ENCODE measurements around the gene RHOJ.
"Not testable (repeated sequence)": the region's sequence is repeated elsewhere in the genome, so short reads cannot be mapped to it uniquely, and the experiment has no call there.

Gene RHOJ

DNA sequence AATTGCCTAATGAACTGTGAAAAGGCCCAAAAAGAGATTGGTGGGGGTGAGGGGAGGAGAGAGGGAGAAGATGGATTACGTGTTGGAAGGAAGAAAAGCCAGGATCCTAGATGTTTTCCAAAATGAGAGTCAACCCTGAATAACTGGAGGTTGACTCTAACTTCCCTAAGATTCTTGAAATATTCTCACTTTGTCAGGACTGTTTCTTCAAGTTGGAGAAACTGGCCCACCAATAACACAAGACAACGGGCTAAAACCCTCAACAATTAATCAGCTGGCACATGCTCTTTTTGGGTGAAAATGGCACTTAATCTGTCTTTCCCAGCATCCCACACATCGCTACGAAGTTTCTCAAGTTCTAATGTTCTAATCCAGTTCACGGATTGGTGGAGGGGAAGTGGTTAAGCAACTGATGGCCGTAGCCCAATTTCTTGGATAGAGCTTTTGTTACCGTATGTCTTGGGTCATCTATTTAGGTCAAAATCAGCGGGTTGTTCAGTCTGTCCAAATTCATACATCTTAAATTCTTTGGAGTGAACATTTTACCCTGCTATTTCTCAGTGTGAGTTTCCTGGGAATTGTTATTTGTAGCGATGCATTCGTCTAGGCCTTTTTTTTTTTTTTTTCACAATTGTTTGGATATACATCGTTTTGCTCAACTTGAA lies 65.5 kb downstream of the RHOJ start:
- no peak for DNase-seq

DNA sequence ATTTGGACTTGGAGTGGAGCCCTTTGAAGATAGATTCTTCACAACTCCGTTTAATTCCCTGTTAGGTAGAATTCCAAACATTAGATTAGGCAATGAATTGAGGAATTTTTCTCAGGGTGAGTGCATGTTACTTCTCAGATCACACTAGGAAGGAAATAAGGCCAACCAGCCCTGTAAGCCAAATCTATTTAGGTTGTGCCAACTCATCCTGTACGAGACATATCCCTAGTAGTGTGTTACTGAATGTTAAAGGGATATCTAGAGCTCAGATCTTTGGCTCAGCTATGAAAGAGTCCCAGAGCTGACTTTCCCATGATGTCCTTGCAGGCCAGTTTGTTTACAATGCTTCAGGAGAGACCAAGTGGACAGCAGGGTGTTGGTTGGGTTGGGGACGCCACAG lies 68.9 kb downstream of the RHOJ start:
- no peak for DNase-seq

DNA sequence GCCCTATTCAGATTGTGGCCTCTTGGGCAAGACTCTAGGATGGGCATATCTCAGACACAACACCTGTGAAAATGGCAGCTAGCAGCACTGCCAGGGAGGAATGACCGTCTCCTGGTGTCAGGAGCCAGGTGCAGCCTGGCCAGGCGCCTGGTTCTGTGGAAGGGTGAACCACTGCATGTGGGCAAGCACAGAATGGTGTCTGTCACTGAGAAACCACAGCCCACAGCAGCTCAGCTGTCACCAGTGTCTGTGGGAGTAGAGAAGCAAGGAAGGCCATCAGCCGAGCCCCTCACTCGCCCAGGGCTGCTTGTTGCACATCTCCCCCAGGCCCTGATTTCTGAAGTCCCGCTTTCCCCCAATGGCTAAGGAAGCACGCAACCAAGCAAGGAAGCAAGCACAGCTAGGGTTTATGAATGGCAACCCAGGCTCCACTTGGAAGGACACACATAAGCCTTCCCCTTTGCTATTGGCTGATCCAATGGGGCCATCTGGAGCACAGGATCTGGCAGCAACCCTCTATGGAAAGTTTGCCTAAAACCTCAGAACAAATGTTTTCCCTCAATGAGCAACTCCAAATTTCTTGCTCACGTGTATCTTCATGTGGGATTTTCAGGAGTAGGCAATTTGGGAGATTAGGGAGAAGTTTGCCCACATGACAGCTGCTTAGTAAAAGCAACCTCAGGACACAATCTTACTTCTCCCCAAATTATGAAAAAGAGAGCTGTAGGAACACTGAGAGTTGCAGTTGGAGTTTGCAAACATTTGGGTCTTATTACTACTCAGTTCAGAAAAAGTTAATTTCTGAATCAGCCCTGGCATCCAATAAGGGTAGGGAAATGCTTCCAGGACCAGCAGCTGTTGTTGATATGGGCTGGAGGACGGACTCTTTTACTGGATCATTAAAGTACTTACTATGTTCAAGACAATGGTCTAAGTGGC lies 69.7 kb downstream of the RHOJ start:
- no peak for DNase-seq

DNA sequence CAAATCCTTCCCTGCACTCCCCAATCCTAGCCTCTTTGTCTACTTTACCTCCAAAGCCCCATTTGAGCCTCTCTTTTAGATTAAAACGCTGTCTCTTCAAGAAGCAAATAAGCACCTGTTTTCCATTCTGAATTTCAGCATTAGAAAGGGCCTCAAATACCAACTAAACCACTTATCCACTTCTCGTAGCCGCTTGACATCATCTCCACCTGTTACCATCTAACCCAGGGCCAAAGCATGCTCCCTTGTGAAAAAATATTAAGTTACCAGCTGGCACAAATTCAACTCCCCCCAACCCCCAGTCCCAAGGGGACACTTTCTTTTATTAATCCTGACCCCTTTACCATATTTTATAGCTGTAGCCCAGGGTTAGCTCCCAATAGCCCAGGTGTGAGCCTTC lies 71.4 kb downstream of the RHOJ start:
- no peak for DNase-seq

DNA sequence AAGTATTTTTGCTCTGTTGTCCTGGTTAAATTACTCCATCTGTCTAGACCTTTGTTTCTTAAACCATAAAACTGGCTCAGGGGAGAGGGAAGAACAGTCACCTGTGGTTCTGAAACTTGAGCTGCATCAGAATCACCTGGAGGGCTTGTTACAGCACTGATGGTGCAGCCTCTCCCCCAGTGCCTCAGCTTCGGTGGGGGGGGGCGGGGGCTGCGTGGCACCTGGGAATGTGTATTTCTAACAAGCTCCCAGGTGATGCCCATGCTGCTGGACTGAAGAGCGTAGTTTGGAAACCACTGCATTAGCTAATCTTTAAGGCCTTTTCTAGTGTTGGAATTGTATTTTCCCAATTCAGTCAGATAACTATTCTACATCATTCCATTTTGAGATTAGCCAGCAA lies 71.8 kb downstream of the RHOJ start:
- no peak for DNase-seq

DNA sequence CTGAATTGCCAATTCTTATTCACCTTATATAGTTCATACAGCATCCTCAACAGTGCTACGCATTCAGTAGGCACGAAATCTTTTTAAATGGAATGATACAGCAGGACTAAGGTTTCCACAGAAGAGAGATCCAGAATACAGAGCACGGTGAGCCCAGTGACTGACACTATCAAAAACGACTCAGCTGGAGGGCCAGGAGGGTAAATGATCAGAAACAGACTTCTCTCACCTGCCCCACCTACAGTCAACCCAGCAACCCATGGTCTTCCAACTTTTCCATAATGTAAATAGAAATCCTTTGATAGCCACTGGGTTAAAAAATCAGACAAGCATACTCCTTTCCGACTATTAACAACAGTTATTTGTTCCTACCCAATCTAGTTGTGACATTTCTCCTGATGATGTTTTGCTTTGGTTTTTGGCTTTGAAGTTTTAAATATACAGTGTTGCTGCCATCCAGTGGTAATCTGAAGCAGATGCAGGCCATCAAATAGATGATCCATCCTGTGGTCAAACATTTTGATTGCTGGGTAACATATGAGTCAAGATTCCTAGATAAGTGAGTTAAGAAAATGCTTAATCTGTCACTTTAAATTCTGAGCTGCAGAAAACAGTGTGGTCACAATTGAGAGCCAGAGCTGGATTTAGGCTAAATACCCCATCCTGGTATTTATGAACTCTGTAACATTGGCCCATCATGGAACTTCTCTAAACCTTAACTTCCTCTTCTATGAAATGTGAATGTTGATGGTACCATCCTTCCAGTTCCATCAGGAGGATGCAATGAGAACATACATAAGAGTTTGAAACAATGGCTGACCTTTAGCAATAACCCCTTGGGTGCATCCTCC lies 72.5 kb downstream of the RHOJ start:
- DNase-seq, result no peak

DNA sequence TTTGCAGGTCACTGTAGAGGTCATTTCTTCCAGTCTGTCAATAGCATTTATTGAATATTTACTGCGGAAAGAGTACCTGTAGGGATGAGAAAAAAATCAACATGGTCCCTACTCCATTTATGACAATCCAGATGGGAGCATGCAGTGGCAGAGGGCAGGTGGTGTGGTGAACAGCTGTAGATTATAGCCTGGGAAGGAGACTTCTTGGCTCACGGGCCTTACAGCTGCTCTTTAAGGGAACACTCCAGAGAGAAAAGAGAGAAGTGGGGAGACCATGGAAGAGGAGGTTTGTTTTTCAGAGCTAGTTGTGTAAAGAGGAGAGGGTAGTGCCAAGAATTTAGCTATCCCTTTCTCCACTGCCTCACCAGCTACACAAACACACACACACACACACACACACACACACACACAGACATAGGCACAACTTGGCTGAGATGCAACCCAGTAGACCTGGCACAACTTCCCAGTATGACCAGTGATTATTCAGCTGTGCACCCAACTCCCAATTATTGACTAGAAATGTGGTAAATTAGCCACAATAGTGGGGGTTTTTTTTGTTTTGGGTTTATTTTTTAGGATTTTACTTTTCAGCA lies 73.4 kb downstream of the RHOJ start:
- no peak for DNase-seq

DNA sequence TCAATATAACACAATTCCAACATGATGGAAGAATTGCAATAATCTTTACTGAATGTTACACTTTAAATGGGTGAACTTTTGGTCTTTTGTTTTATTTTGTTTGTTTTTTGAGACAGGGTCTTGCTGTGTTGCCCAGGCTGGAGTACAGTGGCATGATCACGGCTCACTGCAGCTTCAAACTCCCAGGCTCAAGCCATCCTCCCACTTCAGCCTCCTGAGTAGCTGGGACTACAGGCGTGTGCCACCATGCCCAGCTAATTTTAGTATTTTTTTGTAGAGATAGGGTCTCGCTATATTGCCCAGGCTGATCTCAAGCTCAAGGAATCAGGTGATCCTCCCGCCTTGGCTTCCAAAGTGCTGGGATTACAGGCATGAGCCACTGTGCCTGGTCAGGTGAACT lies 75.7 kb downstream of the RHOJ start:
- DNase-seq, result not testable (repeated sequence)

DNA sequence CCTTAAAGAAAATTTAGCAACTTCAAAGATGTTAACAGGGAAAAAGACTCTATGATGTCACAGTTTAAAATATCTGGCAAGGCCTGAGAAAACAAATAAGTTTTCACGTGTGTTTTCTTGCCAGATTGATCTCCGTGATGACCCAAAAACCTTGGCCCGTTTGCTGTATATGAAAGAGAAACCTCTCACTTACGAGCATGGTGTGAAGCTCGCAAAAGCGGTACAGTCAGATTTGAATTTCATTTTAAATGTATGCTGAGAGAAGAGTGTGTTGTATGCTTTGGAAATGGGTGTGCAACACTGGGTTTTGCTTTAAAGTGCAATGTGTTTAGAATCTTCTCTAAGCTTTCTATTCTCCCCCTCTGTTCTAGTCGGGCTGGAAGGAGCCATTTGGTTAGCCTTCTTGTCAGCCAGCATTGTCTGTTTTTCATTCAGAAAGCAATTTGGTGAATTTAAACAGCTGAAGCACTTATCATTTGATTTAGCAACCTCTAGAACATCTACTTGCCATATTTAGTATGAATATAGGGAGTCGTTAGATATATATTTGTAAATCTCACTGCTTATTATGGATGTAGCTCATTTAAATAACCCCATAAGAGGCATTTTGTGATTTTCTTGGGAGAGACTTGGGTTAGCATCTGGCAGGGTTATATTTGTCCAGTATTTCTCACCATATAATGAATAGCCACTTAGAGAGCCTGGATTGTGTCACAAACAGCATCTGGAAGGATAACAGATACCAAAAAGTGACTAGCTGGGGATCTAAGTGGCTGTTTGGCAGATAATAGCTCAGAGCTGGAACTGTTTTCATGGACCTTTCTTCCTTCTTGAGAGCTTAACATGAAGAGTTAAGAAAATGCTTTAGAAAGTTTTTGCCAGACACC lies 79.0 kb downstream of the RHOJ start:
- no peak for DNase-seq

DNA sequence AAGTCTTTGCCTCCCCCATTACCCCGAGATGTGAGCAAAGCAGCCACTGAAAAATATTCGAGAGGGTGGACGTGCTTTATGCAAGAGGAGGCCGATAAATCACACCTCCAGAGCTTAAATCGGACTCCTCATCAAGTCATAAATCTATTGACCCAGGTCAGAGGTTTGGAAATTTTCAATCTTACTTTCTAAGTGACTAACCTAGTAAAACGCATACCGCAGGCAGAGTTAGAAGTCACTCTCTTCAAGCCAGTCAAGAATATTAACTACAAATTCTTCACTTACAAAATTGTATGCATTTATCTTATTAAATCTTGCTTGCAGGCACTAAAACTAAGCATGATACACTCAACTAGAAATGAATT lies 79.6 kb downstream of the RHOJ start:
- DNase-seq, result no peak

DNA sequence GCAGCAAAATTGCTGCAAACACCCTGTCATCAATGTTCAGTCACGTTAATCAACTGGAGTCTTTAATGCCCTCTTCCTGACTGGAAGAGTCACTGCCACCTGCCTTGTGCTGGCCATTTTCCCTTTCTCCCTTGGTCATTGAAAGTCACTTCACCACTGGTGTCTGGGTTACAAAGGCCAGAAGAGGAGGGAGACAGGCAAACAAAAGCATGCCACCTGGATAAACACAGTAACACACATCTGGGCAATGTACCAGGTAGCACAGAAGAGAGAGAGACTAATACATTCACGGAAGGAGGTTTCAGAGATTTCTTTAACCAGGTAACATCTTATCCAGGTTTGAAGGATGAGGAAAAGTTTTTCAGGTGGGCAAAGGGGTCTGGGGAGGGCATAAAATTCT lies 81.8 kb downstream of the RHOJ start:
- DNase-seq, result no peak

DNA sequence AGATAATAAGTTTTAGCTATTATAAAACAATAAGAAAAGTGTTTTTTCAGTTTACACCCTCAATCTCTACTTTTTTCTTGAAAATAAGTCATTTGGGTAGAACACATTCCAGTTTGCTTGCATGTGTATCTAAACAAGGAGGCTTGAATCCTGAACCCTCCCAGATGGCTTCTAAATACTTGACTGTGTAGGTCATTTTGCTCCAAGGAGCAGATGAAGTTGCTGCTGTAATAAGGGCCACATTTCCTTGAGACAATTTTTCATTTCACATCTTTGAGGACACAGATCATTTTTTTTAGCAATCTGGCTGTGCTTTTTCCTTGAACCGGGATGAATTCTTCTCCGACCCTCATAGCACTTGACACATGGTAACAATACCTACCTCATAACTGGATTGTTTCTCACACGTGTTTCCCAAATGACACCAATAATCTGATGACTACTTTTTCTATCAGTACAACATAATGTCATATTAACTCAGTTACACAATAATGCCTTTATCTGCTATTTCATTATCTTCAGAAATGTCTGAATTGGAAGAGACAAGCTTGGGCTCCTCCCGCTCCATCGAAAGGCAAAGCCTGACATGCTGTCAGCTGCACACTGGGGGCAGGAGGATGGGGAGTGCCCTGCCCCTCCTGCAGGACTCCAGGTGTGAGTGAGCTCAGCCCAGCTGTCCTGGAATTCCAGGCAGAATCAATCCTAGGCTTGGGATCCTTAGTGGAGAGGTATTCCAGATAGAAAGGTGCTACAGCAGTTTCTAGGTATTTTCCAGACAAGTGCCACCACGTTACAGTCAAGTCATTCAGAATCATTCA lies 83.6 kb downstream of the RHOJ start:
- no peak for DNase-seq

DNA sequence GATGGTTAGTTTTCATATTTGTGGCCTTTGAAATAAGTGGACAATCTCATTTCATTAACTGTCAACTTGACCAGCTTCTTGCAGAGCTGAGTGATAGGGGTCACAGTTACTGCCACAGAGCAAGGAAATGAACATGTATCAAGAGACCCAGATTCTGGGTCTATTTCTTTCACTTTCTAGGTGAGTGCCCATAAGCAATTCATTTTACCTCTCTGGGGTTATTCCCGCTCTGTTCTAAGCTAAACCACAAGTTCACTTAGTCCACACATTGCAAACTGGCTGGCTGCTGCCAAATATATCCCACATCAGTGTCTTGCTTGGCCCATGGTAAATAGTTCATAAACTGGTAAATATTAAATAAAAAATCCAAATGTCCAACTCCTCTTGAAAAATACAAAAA lies 84.6 kb downstream of the RHOJ start:
- no peak for DNase-seq

DNA sequence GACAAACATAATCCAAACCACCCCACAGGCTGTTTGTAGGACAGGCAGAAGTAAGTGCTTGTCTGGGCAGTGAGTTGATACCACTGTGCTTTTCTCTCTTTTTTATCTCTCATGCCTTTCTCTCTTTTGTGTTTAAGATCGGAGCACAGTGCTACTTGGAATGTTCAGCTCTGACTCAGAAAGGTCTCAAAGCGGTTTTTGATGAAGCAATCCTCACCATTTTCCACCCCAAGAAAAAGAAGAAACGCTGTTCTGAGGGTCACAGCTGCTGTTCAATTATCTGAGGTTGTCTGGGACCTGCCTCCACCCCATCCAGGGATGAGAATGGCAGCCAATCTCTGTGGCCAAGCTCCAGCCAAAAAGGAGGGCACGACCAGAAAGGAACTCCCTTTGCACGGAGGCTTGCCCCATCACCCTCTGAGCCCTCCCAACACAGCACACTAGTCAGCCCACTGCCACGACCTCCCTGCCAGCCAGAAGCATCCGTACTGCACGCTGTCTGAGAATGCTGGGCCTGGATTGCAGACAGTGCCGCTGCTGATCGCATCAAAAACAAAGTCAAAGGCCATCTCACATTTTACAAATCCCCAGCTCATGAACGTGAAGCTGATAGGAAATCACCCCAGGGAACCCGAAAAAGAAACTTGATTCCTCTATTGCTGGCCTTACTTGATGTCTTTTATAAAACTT lies 86.6 kb downstream of the RHOJ start:
- no peak for DNase-seq

DNA sequence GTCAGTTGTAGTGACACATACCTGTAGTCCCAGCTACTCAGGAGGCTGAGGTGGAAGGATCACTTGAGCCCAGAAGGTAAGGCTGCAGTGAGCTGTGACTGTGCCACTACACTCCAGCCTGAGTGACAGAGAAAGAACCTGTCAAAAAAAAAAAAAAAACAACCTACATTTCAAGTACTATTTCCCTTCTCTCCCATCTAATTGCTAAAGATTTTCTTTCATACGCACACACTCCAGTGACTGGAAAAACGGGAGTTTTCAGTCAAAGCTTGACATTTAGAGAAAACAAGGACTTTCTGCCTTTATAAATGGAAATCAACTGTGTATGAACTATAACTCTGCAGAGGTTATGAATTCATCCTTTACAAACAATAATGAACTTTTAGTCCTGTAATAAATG lies 88.6 kb downstream of the RHOJ start:
- no peak for DNase-seq

DNA sequence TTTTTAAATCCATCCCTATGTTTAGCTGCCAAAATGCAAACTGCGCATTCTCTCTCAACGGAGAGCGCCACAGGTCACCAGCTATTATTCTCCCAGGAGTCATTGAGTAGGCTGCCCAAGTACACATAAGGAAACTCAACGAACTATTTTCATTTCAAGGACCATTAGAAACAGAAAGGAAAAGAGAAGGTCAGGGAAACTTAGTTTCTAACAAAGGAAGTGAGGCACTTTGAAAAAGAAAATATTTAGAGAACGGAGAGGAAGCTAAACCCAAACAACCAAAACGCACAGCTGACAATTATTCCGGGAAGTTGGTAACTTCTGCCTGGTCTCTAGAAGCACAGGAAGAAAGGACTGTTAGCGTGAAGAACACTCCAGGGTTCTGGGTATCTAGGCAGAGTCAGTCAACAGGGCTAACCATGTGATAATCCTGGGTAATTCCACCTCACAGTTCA lies 91.0 kb downstream of the RHOJ start:
- no peak for DNase-seq

DNA sequence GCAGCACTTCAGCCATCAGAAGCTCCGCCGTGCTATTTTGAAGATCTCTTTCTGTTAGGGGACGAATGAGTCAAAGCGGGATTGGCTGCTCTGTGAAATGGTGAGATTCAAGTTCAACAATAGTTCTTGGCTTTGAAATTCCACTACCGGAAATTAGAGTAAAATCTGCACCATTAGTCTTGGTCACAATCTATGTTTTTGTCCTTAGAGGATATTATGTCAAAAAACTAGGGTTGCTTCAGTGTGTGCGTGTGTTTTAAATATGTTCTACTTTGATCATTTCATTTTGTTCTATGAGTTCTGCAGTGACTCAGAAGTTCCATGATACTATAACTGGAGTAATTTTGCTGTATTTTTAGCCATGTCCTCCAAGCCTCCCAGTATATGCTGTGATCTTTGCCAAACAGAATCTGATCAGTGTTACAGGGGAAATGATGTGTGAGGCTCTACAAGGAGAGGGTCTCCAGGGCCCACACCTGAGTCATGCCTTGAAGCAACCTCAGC lies 91.9 kb downstream of the RHOJ start:
- DNase-seq, result no peak

DNA sequence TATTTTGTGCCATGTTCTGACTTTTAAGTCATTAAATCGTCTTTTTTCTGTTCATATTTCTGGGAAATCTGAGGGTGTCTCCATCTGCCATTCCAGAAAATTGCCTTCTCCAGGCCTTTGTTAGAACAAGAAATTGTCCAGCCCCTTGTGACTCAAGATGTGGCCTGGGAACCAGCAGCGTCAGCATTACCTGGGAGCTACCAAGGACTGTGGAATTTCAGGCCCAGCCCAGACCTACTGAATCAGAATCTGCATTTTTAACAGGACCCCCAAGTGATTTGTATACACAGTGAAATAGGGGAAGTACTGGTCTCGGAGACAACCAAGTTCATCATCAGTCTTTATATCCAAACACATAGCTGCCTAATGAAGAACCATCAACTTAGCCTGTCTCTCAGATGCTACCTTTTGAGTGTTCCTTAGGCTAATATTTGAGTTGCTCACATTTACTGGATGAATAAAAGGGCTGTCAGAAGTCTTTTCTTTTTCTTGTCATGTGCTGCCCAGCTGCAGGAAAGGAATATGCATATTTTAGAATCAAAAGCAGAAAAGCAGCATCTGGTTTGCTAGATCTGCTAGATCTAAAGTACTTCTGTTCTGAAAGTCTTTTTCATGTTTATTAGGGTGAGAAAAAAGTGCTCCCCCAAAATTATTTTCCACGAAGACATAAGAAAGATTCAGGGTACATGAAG lies 93.3 kb downstream of the RHOJ start:
- no peak for DNase-seq

DNA sequence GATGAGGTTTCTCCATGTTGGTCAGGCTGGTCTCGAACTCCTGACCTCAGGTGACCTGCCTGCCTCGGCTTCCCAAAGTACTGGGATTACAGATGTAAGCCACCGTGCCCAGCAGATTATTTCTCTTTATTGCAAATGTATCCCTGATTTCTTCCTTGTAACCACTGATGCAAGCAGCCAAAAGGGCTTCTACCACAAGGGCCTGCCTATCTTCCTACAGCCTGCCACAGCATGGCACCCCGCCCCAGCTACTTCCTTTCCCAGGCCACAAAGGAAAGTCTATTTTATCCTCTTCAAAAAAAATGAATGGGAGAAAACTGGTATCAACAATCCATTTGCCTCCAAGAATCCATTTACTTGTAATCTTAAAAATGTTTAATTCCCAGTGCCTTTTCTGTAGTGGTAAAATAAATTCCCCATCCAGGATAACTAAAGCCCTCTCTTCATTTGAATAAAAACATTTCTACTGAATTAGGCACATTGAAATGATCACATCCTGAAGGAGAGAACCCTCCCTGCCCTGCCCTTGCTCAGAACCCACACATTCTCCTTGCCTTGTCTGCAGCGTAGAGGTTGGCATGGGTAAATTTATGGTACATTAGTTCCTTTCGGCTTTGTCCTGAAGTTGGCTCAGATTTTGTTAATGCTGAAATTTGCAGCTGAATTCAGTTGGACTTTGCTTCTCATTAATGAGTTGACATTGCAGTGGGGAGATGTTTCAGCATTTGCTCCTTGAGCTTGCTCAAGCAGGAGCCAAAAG lies 95.3 kb downstream of the RHOJ start:
- no peak for DNase-seq
